ENCODE measurements around the gene RRAD.

DNA sequence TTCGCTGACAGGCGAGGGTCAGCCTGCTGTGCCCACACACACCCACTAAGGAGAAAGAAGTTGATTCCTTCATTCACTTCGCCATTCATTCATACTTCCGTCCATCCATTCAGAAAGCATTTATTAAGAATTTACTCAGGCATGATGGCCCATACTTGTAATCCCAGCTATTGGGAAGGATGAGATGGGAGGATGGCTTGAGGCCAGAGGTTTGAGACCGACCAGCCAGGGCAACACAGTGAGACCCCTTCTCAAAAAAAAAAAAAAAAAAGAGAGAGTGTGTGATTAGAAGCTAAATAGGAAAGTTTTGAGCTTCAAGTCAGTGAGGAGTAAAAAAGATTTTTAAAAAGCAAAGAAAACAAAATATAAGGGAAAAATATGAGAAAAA is 18.7 kb upstream of the RRAD start:
- TF ChIP-seq, protein P1, sequence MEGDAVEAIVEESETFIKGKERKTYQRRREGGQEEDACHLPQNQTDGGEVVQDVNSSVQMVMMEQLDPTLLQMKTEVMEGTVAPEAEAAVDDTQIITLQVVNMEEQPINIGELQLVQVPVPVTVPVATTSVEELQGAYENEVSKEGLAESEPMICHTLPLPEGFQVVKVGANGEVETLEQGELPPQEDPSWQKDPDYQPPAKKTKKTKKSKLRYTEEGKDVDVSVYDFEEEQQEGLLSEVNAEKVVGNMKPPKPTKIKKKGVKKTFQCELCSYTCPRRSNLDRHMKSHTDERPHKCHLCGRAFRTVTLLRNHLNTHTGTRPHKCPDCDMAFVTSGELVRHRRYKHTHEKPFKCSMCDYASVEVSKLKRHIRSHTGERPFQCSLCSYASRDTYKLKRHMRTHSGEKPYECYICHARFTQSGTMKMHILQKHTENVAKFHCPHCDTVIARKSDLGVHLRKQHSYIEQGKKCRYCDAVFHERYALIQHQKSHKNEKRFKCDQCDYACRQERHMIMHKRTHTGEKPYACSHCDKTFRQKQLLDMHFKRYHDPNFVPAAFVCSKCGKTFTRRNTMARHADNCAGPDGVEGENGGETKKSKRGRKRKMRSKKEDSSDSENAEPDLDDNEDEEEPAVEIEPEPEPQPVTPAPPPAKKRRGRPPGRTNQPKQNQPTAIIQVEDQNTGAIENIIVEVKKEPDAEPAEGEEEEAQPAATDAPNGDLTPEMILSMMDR (IDR thresholded peaks at IDR 0.05) = no peak
- TF ChIP-seq POLR2A (IDR thresholded peaks at IDR 0.05) = no peak

All from heart left ventricle (tissue), 13 donors.